Measurements from ENCODE around the gene TNIK.

The TNIK gene

DNA sequence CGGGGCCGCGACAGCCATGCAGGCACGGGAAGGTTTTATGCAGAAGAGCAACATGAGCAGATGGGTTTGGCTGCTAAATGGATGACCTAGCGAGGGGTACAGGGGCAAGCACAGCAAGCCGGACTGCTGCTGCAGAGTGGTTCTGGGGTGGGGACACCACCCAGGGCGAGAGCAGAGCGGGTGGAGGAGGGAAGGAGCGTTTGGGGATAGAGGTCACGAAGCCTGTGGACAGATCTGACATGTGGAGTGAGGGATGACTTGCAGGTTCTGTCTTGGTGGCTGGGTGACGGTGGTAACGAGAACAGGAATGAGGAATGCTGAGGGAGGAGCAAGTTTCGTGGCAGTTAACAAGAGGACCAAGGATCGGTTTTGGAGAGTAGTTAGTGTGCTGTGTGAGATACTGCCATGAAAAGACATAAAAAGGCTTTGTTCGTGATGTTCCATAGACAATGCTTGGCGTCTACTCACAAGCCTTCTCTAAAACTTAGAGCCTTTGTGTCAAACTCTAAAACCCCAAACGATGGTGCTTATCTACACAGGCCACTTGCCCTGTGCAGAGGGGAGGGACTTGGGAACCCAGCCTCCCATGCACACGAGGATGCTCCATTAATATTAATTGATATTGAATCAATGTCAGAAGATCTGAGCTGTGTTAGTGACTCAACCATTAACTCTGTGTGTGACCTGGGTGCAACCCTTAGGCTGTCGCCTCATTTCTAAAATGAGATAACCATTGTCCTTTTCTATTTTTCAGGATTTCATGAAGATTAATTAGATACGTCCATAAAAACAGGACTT is 301.0 kb downstream of the TNIK start:
- no peak for DNase-seq

DNA sequence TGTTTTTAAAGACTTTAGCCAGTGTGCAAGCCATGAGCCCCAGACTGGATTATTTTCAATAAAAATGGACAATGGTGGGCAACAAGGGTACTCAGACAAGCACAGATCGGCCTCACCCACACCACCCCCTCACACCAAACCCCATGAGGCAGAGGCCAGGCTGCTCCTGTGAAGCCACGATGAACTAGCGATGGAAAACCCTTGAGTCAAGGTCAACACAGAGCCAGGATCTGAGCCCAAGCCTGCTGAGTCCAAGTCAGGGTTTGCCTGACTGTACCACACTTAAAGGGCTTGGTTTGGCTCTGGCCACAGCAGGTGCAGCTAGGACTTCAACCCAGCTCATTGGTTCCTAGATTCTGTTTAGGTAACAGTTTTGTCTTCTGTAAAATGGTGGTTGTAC is 302.2 kb downstream of the TNIK start:
- no peak for DNase-seq

DNA sequence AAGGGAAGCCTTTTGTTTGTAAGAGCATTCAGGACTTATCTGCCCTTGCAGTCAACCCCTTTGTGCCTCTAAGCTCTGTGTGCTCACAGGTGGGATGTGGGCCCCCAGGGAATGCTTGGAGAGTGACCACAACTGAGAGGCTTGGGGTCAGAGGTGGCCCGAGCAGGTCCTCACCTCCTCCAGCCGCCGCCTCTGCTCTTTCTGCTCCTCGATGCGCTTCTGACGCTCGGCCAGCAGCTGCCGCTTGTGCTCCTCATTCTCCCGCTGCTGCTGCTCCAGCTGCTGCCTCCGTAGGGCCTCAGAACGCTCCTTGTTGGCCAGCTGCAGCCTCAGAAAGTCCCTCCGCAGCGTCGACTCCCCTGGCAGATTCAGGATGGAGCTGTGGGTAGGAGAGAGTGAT is 302.9 kb downstream of the TNIK start:
- DNase-seq: no peak

DNA sequence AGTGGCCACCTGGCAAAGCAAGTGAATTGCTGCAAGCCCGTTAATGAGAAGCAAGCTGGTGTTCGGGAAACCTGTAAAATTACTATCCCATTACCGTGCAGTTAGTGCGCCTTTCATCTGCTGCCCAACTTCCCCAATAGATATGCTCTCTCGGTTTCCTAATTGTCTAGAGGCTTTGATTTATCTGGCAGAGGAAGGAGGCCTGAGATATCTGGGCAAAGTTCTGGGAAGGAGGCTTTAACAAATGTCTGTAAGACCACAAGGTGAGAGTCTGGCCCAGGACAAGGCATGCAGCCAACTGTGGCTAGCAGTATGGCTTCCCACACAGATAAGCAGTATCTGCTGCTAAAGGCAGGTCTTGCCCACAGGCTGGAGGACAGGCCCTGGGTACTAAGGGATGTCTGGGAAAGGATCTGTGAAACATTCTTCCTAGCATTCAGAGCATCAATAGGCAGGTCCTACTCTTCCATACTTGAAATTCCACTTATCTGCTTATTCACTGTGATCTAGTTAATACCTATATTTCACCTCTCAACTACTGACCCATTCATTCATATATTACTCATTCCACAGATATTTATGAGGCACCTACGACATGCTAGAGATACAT is 303.7 kb downstream of the TNIK start:
- DNase-seq: no peak

DNA sequence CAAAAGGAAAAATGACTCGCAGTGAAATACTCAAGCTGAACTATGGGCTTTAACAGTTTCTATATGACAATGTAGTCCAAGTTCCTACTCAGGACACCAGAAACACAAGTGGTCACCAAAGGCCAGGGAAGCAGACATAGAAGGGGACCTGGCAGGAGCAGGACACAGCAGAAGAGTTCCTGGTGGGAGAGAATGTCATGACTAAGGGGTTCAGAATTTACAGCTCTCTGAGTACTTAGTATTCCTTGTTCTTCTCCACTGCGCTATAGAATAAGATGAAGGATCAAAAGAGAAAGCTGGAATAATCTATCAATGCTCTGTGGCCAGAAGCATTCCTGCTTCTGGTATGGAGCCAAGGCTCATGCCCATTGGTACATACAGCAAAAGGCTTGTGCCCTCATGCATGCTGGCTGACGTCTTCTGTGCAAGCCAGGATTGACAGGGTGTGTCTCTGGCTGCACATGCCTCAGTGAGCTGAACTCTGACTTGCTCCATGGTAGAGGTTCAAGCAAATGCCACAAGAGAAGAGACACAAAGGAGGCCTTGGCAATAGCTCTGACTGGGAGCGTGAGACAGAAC is 305.0 kb downstream of the TNIK start:
- DNase-seq: no peak

DNA sequence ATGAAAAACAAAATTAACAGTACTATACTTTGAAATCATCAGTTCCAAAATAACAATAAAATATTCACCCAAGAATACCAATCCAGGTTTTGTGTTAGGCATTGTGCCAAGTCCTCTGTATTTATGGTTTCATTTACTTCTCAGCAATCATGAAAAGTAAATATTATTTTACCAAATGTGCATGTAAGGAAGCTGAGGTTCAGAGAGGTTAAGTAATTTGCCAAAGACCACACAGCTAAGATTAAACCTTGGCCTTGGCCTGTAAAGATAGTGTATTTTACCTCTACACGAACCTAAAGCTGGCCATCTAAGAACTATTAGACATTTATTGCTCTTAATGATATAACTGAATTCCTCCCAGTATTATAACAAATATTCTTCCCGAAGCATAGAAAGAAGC is 309.3 kb downstream of the TNIK start:
- DNase-seq: no peak

DNA sequence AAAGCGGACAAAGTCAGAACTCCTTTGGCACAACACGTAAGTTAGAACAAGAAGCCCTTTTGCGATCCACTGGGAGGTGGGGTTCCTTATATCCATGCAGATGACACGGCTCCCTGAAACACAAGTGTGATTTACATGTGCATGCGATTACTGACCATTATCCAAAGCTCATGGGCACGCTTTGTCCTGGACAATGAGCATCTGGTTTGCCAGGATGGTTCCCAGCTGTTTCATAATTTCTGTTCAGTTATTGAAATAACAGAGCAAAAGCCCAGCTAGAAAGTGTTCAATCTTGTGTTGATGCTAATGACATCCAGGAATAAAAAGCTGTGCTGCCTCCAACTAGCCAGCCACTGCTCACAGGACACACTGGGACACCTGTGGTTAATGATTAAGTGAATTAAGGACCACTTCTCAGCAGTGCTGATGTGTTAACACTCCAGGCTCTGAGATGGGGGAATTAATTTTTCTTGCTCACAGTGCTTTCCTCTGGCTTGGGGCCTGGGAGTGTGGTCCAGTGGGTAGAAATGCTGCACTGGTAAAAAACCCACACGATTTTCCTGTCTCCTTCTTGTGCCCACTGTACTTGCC is 310.6 kb downstream of the TNIK start:
- no peak for DNase-seq

DNA sequence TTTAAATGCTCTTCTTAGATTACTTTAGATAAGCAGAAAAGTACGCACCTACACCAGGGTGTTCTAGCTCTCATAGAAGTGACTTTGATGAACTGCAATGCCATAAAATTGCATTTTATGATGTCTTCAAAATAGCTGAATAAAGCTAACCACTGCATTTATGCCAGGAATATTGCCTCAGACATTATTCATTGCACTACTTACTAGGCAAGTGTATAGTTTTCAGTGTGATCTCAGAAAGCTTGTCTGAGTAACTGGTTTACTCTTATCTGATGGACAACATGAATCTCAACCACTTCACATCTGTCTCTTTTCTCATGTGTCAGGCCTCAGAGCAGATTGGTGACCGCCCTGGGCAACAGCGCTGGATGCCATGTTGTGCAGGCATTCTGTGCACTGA is 314.4 kb downstream of the TNIK start:
- no peak for DNase-seq

DNA sequence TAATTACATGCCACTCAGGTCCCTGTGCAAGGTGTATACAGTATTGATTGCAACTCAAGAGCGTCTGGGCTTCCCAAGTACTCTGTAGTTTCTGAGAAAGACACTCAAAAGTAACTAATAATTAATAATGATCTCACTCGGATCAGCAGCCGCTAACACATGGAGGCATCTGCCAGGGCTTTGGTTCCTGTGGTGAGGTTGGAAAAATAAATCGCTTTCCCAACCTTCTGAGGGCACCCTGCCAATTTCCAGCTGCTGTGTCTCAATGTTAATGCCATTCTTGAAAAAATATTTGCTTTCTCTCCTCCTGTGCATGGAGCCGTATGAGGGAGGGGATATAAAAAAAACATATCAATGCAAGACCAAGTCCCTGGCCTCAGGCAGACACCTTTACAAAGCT is 317.2 kb downstream of the TNIK start:
- no peak for DNase-seq

DNA sequence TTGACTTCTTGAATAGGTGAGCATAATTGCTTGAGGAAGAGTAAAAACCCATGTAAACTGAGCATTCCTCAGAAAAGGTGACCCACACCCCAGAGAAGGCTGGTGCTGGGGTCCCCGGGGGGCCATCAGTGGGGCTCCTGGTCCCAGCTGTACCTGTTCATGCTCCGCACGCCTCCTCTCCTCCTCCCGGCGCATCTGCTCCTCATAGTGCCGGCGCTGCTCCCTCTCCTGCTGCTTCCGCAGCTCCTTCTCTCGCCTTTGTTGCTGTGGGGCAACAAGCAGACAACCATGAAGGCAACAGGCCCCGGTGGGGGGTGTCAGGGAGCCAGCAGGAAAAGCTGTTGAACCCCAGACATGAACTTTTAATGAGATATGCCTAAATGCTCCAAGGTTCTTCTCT is 320.0 kb downstream of the TNIK start:
- DNase-seq: no peak

DNA sequence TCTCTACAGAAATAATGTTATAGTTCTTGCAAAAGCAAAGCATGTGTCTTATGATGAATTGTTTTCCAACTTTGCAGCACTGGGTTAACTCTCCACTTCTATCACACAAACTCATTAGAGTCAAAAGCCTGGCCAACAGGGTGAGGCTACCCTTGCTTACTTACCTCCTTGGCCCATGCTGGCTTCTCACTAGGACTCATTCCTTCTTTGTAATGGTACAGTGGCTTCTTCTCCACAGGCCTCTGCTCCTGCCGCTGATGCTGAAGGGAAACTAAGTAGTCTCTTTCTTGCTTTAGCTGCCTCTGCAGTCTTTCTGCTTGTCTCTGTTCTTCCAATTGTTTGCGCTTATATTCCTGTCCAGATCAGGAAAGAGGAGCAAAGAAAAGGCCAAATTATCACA is 322.2 kb downstream of the TNIK start:
- no peak for DNase-seq

DNA sequence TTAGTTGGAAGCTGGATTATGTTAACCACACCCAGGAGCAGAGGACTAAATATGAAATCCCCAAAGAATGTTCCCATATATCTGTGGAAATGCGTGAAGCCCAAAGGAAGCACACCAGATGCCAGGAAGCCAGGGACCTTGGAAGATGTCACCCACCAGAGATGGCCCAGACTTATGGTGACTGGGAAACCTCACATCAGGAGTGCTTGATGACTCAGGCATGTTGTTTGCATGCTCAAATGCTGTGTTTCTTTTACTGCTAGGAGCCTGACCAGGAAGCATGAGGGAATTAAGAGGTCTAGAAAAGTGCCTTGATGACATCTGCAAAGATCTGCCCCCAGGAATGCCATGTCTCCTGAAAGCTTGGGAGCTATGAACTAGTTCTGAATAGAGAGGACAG is 324.7 kb downstream of the TNIK start:
- no peak for DNase-seq

DNA sequence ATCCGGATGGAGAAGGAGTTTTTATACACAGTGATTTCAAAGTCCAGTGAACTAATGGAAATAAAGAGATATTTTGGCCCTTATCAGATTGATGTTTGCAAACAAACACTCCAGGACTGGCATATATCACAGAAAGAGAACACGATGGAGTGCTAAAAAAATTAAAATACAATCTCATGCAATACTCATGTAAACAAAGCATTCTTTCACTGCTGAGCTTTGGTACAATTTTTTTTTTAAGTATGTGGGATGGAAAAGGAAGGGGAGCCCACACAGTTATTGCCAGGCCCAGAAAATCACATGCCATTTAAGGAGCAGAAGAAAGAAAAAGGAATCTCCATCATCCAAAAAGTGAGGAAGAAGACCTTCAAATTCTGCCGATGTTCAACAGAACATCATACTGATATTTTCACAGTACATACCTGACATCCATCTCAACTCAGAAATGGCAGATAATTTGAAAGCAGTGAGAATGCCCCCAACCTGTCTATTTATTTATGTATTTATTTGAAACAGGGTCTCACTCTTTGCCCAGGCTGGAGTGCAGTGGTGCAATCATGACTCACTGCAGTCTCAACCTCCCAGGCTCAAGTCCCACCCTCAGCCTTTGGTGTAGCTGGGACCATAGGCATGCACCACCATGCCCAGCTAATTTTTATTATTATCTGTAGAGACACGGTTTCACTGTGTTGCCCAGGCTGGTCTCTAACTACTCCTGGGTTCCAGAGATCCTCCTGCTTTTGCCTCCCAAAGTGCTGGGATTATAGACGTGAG is 326.2 kb downstream of the TNIK start:
- DNase-seq: no peak

DNA sequence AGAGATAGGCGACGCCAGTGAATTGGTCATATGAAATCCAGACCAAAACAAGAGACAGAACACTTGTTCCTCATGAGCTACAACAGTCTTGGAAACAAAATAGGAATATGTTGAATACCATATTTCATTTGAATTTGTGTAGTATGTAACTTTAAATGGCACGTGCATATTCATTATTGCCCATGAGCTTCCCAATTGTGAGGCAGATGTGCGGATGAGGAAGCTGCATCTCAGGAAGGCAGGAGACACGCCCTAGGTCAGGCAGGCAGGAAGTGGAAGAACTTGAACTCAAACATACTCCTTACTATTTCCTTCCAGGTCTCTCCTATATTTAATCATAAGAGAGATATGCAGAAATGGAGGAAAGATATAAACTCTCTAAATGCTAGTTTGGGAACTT is 326.9 kb downstream of the TNIK start:
- DNase-seq: no peak

DNA sequence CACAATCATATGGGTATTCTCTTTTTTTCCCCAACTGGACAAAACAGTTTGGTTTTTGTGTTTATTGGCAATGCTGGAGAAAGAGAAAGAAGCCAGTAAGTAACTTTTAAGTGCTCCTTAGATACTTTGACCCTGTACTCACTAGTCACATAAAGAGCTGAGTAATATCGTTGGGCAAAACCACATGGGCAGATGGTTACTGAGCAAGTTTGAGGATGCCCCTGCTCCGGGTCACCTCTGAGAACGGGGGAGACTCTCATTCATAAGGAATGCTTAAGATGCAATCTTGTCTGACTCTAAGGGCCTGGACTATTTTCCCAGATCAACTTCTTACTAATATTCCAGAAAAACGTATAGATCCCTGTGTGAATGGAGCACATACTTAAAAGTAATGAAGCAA is 327.3 kb downstream of the TNIK start:
- DNase-seq: no peak

DNA sequence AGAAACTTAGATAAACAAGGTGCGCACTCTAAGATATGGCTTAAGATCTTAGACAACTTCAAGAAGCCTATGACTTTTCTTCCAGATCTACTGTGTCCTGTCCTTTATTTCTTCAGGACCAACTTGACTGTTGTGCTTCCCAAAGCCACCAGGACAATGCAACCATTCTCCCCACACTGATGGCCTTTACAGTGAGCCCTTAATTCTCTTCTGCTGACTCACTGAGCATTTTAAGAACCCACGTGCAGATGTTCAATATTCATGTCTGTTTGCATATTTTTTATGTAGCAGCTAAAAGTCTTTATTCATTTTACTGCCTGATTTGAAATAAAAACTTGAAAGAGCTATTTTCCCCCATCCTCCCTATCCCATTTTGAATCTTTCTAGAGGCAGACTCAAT is 330.4 kb downstream of the TNIK start:
- no peak for DNase-seq

DNA sequence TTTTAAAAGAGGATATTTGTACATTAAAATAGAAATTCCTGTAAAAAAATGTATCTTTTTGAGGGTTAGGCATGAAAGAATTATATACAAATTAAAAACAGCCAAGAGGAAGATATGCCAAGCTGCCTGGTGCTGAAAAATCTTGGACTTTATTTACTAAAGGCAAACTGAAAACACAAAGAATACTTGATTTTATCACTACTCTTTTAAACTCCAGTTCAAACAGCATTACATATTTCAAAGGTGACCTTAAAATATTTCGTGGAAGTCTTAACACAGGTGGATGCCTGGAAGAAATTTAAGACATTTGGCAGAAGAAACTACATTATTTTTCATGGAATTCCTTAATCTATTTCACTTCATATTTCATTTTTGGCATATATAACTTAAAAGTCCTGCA is 332.6 kb downstream of the TNIK start:
- no peak for DNase-seq

DNA sequence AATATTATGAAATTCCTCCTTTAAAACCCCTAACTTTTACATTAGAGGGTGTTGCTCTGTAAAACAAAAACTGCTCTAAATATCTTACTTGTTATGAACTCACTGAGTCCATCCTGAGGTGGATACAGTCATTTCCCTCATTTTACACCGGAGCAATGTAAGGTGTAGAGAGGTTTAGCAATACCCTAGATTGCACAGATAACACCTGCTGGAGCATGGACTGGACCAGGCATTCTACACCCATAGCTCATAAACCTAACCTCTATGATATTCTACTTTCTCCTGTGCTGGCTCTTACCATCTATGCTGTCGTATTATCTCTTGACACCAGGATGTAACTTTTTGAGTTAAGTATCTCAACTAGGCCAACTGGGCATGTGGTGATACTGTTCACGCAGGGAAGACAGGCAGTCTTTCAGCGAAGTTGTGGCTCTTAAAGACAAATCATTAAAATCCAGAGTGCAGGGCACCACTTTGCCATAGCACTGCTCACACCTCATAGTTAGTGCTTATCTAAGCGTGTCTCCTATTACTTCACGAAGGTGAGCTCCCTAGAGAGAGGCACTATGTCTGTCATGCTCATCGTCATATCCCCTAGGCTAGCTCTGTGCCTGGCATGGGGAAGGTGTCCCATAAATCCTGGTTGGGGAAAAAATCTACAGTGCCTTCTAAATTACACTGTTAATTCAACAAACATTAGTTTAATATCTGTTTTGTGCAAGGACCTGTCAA is 333.6 kb downstream of the TNIK start:
- DNase-seq: no peak

DNA sequence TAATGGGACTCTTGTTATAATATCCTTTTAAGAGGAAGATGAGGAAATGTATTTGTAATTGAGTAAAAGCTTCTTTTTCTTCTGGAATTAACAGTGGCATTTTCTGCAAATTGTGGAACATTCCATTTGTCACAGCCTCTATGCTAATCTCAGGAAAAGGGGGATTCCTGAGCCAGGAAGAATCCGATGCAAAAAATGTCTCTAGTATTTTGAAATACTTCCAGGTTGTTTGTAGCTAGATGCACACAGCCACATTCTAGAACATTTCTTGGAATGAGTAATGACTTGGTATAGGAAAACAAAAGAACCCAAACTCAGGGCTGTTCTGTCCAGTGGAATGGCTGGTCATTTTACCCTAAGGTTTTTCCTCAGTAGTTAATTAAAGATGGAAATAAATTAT is 335.2 kb downstream of the TNIK start:
- DNase-seq: no peak

DNA sequence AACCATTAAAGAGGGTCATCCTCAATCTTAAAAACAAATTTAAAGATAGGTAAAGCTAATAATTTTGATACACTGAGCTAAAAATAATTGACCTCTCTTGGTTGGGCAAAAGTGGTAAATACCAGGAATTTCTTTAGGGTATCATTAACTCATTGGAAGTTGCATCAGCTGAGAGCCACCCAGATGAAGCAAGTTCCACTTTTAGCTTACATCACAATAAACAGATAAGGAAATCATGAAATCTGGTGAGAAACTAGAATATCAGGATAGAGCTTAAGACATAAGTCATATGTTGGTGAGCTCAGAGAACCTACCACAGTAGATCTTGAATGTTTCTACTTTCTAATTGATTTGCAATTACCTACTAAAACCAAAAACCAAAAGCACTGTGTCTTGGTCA is 336.3 kb downstream of the TNIK start:
- no peak for DNase-seq

DNA sequence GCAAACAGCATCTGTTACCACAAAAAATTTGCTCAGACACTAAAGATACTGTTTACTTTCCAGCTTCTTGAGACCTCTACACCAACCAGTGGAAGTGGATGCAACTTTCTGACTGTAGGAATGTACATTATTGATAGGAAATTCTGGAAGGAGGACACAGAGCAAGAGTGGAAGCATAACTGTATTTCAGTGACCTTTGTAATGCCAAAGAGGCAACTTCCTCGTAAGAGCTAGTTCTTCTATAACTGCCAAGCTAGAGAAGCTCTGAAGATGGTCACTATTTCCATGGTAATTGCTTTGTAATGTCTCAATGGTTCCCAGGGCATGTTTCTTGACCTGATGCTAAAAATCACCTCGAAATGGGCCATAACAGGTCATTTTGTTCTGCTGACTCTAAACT is 337.3 kb downstream of the TNIK start:
- DNase-seq: no peak

DNA sequence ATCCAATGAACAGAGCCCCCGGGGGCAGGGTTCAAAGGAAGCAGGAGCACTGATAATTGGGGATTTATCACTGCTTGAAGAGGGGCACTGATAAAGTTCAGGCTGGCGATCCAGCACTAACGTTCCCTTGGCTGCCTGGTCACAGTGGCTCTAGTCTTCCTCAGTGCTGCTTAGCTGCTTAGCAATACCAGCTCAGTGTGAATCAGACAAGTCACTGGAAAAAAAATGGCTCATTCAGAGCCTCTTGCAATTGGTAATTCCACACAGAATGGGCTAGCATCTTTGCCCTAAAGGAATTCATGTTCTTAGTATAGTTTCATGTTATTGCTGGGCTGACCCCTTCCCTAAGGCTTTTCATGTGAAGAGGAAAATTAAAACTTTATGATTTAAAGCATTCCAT is 338.0 kb downstream of the TNIK start:
- no peak for DNase-seq

DNA sequence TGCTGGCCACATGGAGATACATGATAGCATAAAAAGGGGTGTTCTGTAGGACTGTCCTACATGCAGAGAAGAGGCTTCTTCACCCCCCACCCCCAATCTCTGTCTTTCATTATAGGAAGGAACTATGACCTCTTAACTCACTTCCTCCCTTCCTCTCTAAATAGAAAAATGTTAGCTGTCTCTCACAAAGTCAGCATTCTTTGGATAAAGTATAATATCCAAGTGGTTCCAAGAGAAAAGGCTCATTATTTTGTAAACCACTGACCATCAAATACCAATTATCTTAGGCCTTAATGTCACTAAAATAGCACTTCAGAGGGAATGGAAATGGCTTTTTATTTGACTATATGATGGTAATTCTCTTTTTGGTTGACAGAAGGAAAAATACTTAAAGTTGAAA is 338.4 kb downstream of the TNIK start:
- DNase-seq: no peak
